ENCODE results near the gene CRY1. TPM values are rescaled to one million over a fixed set of nuclear protein-coding genes. Genes with fewer than 3 reads are reported as not detected.
A peak's percentile ranks its signal among the peaks of the same experiment; 100 is the strongest.

Gene CRY1
- total and polyA plus RNA-seq, 9 of the 15 experiments (the other 6 are each of a cell fraction or from before 2014, with no cell fraction given) = 8.7 to 33.3 (median 25.2) TPM

DNA sequence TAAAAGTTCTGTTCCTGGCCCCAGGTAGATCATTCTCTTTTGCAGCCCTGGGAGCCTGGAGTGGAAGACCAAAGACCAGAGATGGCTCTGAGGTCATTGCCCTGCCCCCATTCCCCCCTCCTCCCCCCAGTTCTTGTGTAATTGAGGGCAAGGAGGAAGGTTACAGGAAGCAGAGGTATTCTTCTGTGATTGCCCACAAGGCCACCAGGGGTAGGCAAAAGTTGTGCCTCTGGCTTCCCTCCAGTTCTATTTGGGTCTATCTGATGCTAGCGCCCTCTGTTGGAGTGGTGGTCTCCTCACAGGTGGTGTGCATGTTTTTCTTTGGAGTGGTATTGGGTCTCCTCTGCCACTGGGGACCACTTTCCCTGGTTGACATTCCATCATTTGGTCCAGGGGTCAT is 41.2 kb upstream of the CRY1 start:
- CTCF ChIA-PET (ENCODE audit: low intra/inter-chr PET ratio) = interaction anchor here (0.8 kb wide), 1 partner anchor 267 kb away, joined by 4 read pairs; no protein-coding TSS in a partner anchor
- in situ Hi-C loops (cut with MboI) = loop anchor here (5.0 to 10.0 kb wide), 2 partner anchors 270 to 478 kb away; no protein-coding TSS in a partner anchor
- WGBS (ENCODE audit: insufficient coverage, low coverage, missing lambda C conversion rate) = 0% methylated on average over 1 of the region's 1 CpG
- no peak overlapping the region for H3K4me2 ChIP-seq (ENCODE audit: insufficient read depth, low read length)
- H3K4me3 ChIP-seq = no peak overlapping the region
- no peaks in the 10 kb centered on the region for H3K36me3 ChIP-seq (ENCODE audit: control insufficient read depth, insufficient read depth, low read length)
- H3K9me1 ChIP-seq (ENCODE audit: control insufficient read depth, insufficient read depth, low read length) = no peaks in the 10 kb centered on the region
- peak; percentile 93 for ATAC-seq
- no peaks in the 10 kb centered on the region for H3K9me3 ChIP-seq (replicated peaks; ENCODE audit: control insufficient read depth, insufficient read depth, low read depth, low read length)
- no peaks in the 10 kb centered on the region for H3K79me2 ChIP-seq (ENCODE audit: control insufficient read depth, insufficient read depth, low read length)
- POLR2A ChIA-PET = interaction anchor here (0.5 kb wide), 1 partner anchor 465 kb away, joined by 3 read pairs; no protein-coding TSS in a partner anchor
- no peak overlapping the region for H2AFZ ChIP-seq (ENCODE audit: low read depth, low read length)
- H3K27ac ChIP-seq (ENCODE audit: extremely low read depth, low read depth, low read length) = no peak overlapping the region
- FAIRE-seq = no peak
- no TSS peak for BruUV-seq (replicated peaks)
- no peak overlapping the region for H3K9ac ChIP-seq (ENCODE audit: insufficient read depth in 1 of 2, low read depth in 2 of 2, low read length in 2 of 2)
- H4K20me1 ChIP-seq (replicated peaks; ENCODE audit: control insufficient read depth, insufficient read depth, low read length) = no peaks in the 10 kb centered on the region; the same call in 1 of the 2 replicates
- peaks cover 0 to 1% of the 10 kb centered on the region in 2 experiments; a peak in 1 of 5 replicates for H3K27me3 ChIP-seq (ENCODE audit: control insufficient read depth in 2 of 2, insufficient read depth in 2 of 2, low read length in 2 of 2)
- H3K4me1 ChIP-seq (replicated peaks in 1 of 2; ENCODE audit: control insufficient read depth in 2 of 2, insufficient read depth in 2 of 2, low read length in 2 of 2) = no peaks in the 10 kb centered on the region
- intact Hi-C loops (cut with micrococcal nuclease) = loop anchor here (10.0 kb wide), 1 partner anchor 180 kb away; a partner anchor contains a TSS
- peak; percentile 51 to 75 (median 62) for DNase-seq (ENCODE audit: extremely low read depth in 1 of 4, low spot score in 3 of 4)
- TF ChIP-seq CBX3 (IDR thresholded peaks at IDR 0.05; ENCODE audit: borderline replicate concordance in 1 of 2, low read length in 2 of 2) (0 out of 3 replicates have a peak, but pooled peaks of 1 of the 2 experiments have one; percentile 44), SMC3 (conservative IDR thresholded peaks at IDR 0.05; ENCODE audit: insufficient read depth, low read depth, low read length) (0 out of 2 replicates have a peak, but pooled peaks have one; percentile 7), ZNF699 (CRISPR knock-in tag; IDR thresholded peaks at IDR 0.05; ENCODE audit: insufficient replicate concordance) (no peak), MEF2A (IDR thresholded peaks at IDR 0.05; ENCODE audit: control insufficient read depth, low read depth, low read length) (peak; percentile 62; the same call in 1 of the 2 replicates), CLOCK (CRISPR knock-in tag; IDR thresholded peaks at IDR 0.05; ENCODE audit: borderline replicate concordance) (no peak), CREM (IDR thresholded peaks at IDR 0.05; ENCODE audit: low read depth) (peak; percentile 31; the same call in 1 of the 2 replicates), SP2 (IDR thresholded peaks at IDR 0.05; ENCODE audit: extremely low read depth, low read depth, low read length, poor library complexity, severe bottlenecking) (peak; percentile 56), NR2C1 (IDR thresholded peaks at IDR 0.05) (0 out of 2 replicates have a peak, but pooled peaks have one; percentile 18), NR2C1 (tag; IDR thresholded peaks at IDR 0.05) (no peak), NFIC (IDR thresholded peaks at IDR 0.05) (peak; percentile 80), CTCFL (IDR thresholded peaks at IDR 0.05; ENCODE audit: borderline replicate concordance, insufficient read depth, low read depth, low read length, poor library complexity, severe bottlenecking) (peak; percentile 85), VEZF1 (CRISPR knock-in tag; IDR thresholded peaks at IDR 0.05) (peak; percentile 82)

All from K562 (cell line).